HG03520 (cell line): ENCODE measurements around the gene ATXN8OS.
"Not testable (repeated sequence)": the region's sequence is repeated elsewhere in the genome, so short reads cannot be mapped to it uniquely, and the experiment has no call there.

Experiments
- ATAC-seq: cut with Tn5 transposase; IDR thresholded peaks from one replicate; pipeline ENCODE4 v1.9.1; 2021; ENCODE audit warnings: mild to moderate bottlenecking, moderate library complexity; ENCODE audit not compliant: unreplicated experiment

The ATXN8OS gene

DNA sequence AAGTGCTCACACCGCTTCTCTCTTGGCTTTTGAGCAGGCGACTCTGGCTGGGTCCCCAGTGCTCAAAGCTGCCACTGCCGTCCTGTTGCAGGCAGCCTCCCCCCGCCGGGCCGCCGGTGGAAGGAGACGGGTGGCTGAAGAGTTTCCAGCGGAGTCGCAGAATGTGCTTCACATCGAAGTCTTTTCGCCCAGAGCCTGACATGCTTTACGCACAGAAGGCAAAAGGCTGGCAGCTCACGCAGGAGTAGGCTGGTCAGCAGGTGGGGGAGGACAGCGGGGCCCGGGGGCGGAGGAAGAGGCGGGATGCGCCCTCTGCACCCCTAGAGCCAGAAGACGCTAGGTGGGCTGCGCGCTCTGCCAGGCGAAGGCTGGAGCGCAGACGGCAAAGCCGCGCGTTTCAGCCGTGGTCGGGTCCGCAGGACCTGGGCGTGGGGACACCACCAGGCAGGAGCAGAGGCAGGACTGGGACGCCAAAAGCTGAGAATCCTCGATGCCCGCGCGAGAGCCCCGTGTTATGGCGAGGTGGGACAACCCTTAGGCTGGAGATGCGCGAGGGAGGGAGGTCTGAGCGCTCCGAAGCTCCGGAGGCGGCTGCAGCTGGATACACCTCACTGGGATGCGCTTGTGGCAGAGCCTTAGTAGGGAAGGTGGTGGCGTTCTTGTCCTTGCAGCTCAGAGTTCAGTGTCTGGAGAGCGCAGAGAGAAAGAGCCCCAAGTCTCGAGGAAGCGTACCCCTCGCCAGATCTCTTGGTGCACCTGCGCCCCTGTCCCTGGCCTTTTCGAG lies at the start of gene ATXN8OS:
TSS of gene ATXN8OS (plus strand) at position 329 of the 784 bp plus-strand sequence.
- ATAC-seq: no peak

GRCh38 chr13:70080012-70080411 lies 27.6 kb upstream of the ATXN8OS start:
- no peak for ATAC-seq

GRCh38 chr13:70087247-70087646 lies 20.4 kb upstream of the ATXN8OS start:
- ATAC-seq: no peak

- no peak for ATAC-seq
Measured at GRCh38 chr13:70088926-70089325, 18.7 kb upstream of the ATXN8OS start.

GRCh38 chr13:70090036-70090723 lies 17.4 kb upstream of the ATXN8OS start:
- no peak for ATAC-seq

- no peak for ATAC-seq
Measured at GRCh38 chr13:70098669-70099068, 9.0 kb upstream of the ATXN8OS start.

GRCh38 chr13:70104481-70104880 lies 3.1 kb upstream of the ATXN8OS start:
- no peak for ATAC-seq

GRCh38 chr13:70107125-70107497 lies 515 bp upstream of the ATXN8OS start:
- no peak for ATAC-seq

DNA sequence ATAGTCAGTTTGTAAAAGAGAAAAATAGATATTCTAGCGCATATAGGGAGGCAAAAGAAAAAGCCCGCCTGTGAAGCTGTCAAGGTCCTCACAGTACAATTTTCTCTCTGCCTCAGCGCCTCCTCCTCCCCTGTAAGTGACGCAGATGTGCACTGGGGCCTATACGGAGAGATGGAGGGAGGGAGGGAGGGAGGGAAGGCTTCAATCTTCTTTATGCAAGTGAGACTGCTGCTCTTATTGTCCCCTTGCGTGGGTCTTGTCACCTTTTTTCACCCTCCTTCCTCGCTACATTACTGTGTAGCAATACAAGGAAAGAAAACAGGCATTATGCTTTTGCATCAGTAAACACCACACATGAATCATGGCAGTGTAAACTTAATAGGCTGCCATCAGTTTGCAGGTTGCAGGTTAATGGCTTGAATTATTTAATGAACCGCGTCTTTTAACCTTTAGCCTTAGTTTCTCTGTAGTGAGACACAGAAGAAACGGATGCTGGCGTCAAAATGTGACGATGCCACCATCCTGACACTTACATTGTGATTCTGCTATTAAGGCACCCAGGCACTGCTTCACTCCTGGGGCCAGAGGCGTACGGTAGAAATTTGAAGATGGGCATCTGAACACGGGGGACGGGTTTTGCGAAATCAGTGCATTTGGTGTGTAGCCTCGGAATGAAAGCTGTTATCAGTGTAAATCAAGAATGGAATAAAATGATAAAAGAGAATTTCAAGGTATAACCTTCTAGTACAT lies 905 bp downstream of the ATXN8OS start, which contains the start of gene KLHL1:
TSS of gene KLHL1 (minus strand) at position 97 of the 750 bp plus-strand sequence. CDS start 753 bp downstream, outside the sequence.
- no peak for ATAC-seq

DNA sequence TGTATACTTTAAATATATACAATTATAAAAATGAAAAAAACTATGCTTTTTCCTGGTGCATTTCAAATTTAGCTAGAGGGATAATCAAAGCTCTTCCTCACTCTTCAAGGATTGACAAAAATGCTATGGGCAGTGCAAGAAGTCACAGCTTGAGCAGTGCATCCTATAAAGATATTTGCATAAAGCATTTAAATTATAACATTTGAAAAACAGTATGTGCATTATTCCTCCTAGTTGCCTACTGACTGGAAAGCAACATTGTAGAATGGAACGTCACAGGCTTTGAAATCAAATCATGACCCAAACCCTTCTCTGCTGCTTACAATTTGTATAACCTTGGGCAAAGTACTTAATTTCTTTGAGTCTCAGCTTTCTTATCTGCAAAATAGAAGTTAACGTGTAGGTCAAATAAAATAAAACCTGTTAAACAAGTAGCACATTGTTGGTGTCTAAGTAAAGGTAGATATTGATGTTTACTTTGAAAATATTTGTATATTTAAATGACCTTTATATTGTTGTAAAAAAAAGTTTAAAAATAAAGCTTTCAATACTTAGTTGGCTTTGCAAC lies 9.8 kb downstream of the ATXN8OS start:
- ATAC-seq: no peak

DNA sequence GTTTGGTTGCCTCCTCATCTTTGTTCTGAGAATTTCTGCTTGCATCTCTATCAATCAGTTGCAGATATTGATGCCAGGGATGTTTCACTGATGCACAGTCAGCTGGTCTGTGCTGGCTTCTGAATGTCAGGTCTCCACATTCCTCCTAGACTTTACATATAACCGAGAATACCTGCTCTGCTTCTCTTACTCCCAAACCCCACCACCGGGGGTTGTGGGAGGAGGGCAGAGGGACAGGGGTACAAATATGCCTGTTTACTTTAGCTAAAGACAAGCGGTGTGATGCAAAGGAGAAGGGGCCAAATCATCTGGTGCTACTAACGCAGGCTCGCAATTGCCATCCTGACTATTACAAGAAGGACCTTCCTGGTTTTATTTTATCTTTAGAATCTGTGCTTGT lies 18.1 kb downstream of the ATXN8OS start:
- ATAC-seq: no peak

- ATAC-seq: no peak
Measured at GRCh38 chr13:70128098-70128497, 20.5 kb downstream of the ATXN8OS start.

GRCh38 chr13:70142658-70143057 lies 35.0 kb downstream of the ATXN8OS start:
- ATAC-seq: not testable (repeated sequence)

DNA sequence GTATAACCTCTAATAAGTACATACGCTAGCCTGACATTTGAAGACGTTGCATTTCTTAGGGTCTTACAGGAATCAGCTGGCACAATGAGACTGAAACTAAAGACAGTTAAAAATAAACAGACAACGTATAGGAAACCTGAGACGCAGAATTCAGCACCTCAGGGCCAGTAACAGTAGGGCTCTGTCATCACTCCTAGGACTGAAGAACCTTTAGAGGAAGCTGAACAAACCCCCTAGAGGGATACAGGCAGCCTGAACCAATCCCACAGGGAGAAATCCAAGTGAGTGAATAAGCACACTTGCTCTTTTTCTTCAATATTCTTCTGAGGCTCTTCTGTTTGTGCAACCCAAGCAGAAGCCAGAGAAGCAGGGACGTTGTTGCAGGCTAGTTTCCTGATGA lies 54.5 kb downstream of the ATXN8OS start:
- no peak for ATAC-seq

DNA sequence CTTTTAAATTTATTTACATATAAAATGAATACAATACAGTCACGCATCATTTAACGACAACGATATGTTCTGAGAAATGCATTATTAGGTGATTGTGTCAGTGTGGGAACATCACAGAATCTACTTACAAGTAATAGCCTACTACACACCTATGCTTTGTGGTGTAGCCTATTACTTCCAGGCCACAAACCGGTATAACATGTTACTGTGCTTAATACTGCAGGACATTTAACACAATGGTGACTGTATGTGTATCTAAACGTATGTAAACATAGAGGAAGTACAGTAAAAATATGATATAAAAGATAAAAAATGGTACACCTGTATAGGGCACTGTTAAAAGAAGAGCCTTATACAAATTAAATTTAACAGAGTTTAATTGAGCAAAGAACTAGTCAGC lies 63.1 kb downstream of the ATXN8OS start:
- no peak for ATAC-seq

- no peak for ATAC-seq
Measured at GRCh38 chr13:70171151-70171550, 63.5 kb downstream of the ATXN8OS start.

- no peak for ATAC-seq
Measured at GRCh38 chr13:70172946-70173597, 65.4 kb downstream of the ATXN8OS start.

DNA sequence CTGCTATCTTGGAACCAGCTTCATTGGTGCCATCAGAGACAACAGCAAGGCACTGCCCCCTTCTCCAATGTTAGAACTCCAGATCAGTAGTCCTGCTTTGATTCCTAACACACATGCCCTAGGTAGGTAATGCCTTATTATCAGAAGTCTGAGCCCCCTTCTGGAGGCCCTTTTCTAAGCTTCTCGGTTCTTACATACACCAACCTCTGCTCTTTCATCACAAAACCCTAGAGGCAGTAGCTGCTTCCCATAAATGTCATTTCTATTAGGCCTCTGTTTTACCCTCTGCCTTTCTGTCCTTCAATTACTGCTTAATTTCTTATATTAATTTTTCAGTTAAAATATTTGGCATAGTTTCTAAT lies 66.0 kb downstream of the ATXN8OS start:
- no peak for ATAC-seq

DNA sequence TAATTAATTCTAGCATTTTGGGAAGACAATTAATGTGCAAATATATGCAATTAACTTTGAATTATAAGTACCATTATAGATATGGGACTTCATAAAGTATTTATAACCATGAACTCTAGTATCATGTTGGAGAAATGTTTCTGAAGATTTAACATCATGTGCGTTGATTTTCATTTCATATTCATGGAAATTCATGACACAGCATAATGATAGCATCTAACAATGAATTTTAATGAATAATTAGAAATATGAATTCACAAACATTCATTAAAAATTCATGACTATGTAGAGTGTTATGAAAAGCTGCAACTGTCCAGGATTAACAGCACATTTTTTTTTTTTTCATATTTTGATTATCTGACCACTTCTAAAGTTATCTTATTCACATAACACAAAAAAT lies 70.7 kb downstream of the ATXN8OS start:
- ATAC-seq: no peak
